HG02973 (cell line): ENCODE data around the gene ACVR1B.

ENCODE experiments used
- ATAC-seq: cut with Tn5 transposase; IDR thresholded peaks from one replicate; pipeline ENCODE4 v1.9.1; 2021; ENCODE audit warnings: moderate library complexity; ENCODE audit not compliant: unreplicated experiment

Gene ACVR1B

DNA sequence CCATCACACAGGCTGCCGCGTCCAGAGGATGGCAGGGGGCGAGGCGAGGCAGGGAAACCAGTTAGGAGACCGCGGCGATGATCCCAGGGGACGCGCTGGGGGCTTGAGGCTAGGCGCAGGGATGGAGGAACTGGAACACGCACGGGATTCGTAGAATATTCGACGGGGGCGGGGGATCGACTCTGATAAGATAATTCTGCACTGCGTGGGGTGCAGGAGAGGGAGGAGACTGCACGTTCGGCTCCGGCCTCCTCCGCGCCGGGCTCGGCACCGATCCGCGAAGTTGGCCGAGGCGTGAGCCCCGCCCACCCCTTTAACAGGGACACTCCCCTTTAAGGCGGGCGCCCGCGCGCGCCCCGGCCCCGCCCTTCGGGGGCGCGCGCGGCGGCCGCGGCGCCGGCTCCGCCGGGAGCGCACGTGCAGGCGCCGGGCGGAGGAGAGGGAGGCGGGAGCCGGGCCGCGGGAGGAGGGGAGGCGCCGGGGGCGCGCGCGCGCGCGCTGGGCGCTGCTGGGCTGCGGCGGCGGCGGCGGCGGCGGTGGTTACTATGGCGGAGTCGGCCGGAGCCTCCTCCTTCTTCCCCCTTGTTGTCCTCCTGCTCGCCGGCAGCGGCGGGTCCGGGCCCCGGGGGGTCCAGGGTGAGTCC, at the start of gene ACVR1B:
ACVR1B (plus strand) TSS at position 501 of the 644 bp plus-strand sequence; CDS start at position 546, 45 bp downstream.
- peak; percentile 81 for ATAC-seq

DNA sequence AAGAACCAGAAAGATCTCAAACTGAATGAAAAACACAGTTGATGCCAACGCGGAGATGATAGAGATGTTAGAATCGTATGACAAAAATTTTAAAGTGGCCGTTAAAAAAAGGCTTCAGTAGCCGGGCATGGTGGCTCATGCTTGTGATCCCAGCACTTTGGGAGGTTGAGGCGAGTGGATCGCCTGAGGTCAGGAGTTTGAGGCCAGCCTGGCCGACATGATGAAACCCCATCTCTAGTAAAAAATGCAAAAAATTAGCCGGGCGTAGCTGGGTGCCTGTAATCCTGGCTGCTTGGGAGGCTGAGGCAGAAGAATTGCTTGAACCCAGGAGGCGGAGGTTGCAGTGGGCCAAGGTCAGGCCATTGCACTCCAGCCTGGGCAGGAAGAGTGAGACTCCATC, 49.6 kb upstream of the ACVR1B start:
- no peak for ATAC-seq

DNA sequence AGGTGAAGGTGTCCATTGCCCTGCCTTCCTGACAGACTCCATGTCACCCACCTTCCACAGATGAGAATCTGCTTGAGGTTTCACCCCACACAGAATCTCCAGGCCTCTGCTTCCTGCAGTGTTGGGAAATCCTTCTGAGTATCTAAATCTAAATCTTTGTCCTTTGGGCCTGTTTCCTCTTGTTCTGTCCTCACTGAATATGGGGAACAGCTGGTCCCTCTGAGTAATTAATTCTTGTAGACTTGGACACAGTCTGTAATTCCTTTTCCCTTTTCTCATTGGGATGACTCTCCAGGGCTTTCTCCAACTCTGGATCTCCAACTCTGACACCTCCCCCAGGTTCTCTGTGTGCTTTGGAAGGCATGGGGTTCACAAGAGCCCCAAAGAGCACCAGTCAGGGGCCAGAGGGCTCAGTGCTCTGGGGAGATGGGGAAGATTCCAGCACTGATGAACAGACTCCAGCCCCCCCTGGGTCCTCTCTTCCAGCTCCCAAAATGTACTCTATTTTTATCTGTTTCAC, 46.5 kb upstream of the ACVR1B start:
- ATAC-seq, result no peak

DNA sequence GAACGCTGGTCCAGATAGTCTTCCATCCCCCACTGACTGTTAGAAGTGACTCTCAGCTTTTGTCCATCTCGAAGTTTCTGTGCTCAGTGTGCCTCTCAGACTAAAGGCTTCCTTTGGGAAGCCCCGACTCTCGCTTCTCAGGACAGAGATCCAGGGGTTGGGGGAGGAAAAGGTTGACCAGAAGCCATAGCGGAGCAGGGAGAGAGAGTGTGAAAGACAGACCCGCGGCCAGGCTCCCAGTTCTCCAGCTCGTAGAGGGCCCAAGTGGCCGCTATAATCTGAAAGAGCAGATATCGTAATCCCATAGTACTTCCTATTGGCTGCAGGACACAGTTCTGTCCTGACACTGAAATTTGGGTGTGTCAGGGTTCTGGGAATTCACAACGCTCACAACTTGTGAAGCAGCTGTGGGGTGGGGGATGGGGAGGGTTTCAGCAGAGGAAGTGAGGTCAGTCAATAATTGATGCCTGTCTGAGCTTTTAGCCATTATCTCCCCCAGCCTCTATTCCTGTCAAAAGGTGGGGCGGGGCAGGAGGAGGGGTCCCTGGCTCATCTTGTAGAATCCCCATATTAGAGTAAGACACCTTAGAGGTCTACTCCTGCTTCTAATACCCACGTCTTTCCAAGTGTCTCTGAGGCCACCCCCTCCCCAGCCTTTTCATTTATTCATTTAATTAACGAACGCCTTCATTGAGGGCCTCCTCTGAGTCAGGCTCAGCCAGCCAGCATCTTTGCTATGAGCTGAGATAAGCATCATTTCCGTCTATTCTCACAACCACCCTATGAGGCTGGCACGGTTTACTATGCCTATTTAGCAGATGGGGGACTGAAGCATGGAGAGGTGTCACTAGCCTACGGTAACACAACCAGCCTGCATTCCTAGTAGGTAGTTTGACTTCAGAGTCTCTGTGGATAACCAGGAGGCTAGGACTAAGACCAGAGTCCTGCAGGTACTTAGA, 45.7 kb upstream of the ACVR1B start:
- ATAC-seq, result no peak

DNA sequence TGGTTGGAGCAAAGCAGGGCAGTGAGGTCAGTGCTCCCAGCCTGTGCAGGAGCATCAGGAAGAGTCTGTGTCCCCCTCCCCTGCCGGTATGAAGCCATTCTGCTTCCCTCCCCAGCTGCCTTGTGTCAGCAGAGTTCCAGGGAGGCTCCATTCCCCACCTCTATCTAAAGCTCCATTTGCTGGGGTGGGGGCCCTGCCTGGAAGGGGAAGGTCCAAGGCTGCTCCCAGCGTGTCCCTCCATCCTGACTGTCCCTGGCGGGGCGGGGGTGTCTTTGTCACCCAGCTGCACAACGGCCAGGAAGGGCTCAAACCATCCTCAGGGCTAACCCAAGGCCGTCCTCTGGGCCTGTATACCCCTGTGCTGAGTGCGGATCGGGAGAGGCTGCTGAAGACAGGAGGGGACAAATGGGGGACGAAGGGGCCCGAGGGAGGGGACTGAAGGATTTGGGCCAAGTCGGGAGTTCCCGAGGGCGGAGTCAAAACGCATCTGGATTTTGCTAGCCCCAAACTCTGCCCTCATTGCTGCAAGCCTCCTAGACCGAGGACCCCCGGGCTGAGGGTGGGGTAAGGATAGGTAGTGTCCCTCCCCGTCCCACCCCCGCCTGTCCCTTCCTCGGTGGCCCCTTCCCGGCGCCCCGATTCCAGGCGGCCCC, 44.9 kb upstream of the ACVR1B start:
- no peak for ATAC-seq

DNA sequence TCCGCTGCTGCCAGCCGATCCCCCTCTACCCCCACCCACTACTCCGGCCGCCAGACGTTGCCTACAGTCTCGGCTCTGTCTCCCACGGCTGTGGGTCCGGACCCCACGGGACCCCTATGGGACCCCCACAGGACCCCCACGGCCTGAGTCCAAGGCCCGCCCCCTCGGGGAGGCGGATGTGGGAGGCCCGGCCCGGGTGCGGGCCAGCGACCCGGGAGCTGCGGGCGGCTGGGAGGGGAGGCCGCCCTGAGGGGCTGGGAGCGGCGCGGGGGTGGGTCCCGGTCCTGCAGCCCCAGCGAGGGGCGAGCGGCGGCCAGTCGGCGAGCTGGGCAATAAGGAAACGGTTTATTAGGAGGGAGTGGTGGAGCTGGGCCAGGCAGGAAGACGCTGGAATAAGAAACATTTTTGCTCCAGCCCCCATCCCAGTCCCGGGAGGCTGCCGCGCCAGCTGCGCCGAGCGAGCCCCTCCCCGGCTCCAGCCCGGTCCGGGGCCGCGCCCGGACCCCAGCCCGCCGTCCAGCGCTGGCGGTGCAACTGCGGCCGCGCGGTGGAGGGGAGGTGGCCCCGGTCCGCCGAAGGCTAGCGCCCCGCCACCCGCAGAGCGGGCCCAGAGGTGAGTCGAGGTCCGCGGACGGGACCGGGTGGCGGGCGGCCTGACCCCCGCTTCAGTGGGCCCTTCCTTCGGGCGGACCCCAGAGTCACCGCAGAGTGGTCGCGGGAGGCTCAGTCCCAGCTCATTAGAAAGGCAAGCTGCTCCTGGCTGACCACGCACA, 44.2 kb upstream of the ACVR1B start, which contains the start of gene ACVRL1:
ACVRL1 (plus strand) TSS at position 422 of the 773 bp plus-strand sequence. CDS start 4,971 bp downstream, outside the sequence.
- ATAC-seq, result no peak

DNA sequence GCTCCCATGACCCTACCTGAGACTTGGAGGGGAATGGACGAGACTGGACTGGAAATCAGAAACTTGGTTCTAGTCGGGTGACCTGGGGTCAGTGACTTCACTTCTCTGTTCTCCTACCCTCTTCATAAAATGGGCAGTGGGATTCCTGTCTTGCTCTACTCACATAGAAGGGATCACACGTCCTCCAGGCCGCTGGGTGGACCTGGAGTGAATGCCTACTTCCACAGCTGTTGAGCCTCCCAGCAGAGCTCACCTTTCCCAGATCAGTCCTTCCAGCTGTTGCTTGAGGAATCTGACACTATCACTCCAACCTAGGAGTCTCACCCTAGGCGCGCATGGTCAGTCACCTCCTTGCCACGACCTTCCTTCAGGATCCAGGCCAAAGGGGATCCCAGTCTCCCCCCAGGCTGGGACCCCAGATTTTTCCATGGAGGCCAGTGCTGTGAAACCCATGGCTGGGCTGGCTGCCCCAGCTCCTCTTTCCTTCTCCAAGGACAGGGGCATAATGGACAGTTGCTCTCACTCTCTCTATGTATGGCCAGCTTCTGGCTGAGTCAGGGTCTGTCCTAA, 43.6 kb upstream of the ACVR1B start:
- ATAC-seq, result no peak

DNA sequence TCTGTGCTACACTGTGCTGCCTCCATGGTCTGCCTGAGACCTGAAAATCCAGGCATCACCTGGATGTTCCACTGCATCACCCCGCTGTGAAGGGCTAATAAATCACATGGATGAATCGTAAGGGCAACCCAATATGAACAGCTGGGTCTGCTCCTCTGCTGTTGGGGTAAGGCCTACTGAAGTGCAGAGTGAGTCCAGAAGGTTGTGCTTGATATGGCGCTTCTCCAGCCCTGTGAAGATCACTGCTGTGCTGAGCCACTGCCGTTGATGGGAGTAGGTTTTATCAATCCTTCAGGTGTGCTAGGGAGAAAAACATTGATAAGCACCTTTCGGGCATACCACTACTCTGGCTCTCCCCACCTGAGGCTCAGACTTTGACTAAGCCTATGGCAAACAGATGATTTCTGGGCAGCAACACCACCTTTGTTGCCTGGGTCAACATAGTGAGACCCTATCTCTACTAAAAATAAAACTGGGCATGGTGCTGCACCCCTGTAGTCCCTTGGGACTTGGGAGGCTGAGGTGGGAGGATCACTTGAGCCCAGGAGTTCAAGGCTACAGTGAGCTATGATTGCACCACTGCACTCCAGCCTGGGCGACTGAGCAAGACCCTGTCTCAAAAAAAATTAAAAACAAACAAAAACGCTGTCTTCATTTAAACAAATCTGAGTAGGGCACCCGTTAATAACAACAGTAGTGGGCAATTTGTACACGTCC, 42.5 kb upstream of the ACVR1B start:
- no peak for ATAC-seq

DNA sequence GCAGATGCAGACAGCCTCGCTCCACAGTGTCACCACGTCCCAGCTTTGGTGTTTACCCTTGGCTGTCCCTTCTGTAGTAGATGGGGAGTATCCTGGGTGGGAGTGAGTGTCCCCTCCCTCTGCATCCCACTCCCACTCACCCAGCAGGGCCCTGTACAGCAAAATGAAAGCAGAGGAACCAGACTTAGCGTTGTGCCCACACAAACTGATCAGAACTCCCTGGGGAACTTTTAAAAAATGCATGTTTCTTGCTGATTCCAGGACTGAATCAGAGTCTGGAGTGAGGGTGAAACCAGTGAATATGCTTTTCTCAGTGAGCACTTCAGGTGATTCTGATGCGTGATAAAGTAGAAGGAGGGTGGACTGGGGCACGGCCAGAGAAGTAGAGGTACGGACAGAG, 41.3 kb upstream of the ACVR1B start:
- ATAC-seq, result no peak

DNA sequence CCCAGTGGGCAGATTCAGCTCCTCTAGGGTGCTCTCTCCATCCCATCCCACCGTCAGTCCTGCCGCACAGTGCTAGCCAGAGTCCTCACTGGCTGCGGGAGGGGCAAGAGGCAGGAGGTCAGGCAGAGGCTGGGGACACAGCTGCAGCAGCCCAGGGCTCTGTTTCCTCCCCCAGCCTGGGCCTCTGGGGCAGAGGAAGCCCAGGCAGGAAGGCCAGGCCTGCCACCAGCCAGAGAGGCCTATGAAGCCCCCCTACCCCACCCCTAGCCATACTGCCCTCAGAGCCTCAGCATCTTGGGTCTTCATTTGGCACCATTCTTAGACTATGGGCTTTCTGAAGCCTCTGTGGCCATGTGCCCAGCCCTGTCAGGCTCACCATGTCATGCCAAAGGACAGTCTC, 40.8 kb upstream of the ACVR1B start:
- no peak for ATAC-seq

DNA sequence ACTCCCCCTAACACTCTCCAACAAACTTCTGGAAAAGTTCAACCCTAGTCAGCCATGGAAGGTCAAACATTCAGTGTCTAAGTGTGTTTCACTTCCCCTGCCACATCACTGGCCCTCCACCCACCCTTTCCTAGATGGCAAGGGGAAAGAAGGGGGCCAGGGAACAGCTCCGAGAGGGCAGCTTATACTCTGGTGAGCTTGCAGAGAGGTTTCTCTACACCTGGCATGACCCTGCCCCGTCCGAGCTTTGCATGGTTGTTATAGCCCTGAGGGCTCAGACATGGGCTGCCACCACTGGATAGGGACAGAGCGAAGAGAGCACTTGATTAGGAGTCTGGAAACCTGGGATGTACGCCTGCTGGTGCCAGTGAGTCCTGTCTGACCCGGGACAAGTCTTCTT, 40.2 kb upstream of the ACVR1B start:
- no peak for ATAC-seq

DNA sequence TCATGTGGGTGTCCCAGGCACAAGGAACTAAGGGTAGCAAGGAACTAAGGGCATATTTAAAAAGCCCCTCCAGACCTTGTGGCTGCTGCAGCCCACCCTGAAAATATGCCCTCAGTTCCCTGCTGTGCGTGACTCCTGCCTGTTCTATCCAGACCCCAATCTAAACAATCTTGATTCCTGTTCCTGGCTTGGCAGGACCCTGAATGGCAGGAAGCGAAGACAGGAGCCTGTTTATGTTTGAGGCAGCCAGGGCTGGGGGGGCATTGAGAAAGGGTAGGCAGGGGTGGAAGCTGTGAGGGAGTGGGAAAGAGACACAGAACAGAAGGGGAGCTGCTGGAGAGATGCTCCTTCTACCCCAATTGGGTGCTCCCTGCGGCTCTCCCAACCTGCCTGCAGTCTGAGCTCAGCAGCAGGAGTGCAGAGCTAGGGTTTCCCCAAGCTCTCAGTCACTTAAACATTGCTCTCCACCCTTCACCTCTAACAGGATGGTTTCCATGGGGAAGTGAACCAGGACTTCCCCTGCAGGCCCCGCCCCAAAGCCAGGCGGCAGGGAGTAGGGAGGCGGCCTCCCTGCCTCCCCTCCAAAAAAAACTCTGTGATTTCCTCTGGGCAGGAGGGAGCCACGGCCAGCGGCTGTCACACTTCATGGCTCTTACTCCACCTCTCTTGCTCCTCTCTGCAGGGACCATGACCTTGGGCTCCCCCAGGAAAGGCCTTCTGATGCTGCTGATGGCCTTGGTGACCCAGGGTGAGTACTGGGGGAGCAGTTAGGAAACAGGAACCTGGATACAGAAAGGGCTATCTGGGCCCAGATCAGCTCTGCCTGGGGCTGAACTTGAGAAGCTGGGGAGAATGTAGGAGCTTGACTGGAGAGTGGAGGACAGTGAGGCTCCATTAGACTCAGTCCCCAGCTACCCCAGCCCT, 39.4 kb upstream of the ACVR1B start:
- no peak for ATAC-seq

DNA sequence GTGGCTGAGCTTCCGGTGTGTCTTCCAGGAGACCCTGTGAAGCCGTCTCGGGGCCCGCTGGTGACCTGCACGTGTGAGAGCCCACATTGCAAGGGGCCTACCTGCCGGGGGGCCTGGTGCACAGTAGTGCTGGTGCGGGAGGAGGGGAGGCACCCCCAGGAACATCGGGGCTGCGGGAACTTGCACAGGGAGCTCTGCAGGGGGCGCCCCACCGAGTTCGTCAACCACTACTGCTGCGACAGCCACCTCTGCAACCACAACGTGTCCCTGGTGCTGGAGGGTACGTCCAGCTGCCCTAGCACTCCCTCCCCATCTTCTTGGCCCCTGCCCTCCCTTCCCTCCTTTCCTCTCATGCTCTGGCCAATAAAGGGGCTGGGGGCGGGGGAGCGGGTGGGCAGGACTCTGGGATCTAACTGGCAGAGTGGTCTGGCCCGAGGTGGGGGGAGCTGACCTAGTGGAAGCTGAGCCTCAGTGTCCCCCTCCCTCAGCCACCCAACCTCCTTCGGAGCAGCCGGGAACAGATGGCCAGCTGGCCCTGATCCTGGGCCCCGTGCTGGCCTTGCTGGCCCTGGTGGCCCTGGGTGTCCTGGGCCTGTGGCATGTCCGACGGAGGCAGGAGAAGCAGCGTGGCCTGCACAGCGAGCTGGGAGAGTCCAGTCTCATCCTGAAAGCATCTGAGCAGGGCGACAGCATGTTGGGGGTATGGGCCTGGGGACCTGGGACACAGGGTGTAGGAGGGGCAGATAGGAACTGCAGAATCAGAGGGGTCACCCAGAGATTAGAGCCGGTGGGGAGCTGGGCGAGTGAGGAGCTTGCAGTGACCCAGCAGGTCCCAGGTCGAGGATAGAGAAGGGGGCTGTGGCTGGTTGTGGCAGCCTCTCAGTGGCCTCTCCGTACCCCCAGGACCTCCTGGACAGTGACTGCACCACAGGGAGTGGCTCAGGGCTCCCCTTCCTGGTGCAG, 38.1 kb upstream of the ACVR1B start:
- no peak for ATAC-seq

DNA sequence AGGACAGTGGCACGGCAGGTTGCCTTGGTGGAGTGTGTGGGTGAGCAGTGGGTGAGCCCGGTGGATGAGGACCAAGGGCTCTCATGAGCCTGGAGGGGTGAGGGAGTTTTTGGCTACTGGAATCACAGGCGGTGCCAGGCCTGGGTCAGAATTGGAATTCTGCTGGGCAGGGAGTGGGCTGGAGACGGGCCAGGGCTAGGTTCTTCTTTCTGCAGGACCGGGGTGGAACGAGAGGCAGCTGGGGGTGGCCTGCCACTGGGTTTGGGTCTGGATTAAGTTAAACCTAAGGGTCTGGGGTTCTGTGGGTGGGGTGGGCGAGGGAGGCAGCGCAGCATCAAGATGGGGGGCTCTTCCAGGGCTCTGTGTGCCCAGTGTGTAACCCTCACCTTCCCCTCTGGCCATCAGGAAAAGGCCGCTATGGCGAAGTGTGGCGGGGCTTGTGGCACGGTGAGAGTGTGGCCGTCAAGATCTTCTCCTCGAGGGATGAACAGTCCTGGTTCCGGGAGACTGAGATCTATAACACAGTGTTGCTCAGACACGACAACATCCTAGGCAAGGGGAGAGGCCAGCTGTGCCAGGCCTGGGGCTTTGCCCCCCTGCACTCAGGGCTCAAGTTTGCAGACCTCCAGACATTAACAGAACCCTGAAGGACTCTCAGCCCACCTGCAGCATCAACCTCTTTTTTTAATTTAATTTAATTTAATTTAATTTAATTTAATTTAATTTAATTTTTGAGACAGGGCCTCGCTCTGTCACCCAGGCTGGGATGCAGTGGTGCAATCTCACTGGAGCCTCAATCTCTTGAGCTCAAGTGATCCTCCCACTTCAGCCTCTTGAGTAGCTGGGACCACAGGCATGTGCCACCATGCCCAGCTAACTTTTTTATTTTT, 37.2 kb upstream of the ACVR1B start:
- ATAC-seq, result no peak

DNA sequence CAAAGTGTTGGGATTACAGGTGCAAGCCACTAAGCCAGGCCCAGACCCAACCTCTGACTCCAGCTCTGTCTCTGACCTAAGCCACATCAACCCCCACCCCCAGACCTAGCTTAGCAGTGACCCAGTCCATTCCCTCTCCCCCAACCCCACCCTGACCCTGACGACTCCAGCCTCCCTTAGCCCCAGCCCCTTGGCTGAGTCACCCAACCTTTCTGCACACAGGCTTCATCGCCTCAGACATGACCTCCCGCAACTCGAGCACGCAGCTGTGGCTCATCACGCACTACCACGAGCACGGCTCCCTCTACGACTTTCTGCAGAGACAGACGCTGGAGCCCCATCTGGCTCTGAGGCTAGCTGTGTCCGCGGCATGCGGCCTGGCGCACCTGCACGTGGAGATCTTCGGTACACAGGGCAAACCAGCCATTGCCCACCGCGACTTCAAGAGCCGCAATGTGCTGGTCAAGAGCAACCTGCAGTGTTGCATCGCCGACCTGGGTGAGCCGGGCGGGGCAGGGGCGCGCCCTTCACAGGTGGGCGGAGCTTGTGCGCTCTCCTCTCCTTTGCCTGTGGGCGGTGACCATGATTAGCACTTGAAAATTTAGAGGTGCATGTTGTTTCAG, 36.4 kb upstream of the ACVR1B start:
- ATAC-seq, result no peak

DNA sequence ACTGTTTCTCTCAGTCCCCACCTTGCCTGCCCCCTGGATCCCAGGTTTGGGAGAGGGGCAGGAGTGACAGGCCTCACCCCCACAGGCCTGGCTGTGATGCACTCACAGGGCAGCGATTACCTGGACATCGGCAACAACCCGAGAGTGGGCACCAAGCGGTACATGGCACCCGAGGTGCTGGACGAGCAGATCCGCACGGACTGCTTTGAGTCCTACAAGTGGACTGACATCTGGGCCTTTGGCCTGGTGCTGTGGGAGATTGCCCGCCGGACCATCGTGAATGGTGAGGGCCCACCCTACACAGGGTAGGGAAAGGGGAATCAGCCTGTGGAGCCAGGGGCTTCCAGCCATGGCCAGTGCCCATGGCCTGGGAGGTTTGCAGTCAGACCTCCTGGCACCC, 35.5 kb upstream of the ACVR1B start:
- ATAC-seq, result no peak
